Uterus (tissue), 4 donors: Measurements from ENCODE around the gene CCNY. TPM values are rescaled to one million over a fixed set of nuclear protein-coding genes. Genes with fewer than 3 reads are reported as not detected.

Experiments used
- DNase-seq, 2 donors: peaks; one replicate each; pipeline ENCODE4 v3.0.0-alpha.2; 2019 to 2020
- H3K27ac ChIP-seq, 2 donors: fragments of 200-600 bp; sonication (generic); 1 replicate in 1 of 2; 2 replicates in 1 of 2; pipeline ENCODE4 v1.5.1; 2016 to 2018
- H3K27me3 ChIP-seq, 2 donors: fragments of 200-600 bp; sonication (generic); one replicate each; pipeline ENCODE4 v1.5.1; 2018 to 2019; ENCODE audit warnings: control low read depth in 1 of 2
- H3K36me3 ChIP-seq, 2 donors: fragments of 200-600 bp; sonication (generic); one replicate each; pipeline ENCODE4 v1.5.1; 2019; ENCODE audit warnings: control low read depth in 1 of 2
- H3K4me1 ChIP-seq, 2 donors: fragments of 200-600 bp; sonication (generic); one replicate each; pipeline ENCODE4 v1.5.1; 2018 to 2019; ENCODE audit warnings: control low read depth in 1 of 2
- H3K4me3 ChIP-seq, 2 donors: fragments of 200-600 bp; sonication (generic); 1 replicate in 1 of 2; 2 replicates in 1 of 2; pipeline ENCODE4 v1.5.1; 2018 to 2019; ENCODE audit warnings: mild to moderate bottlenecking in 1 of 2
- H3K9me3 ChIP-seq, 2 donors: fragments of 200-600 bp; sonication (generic); one replicate each; pipeline ENCODE4 v1.5.1; 2019; ENCODE audit warnings: control low read depth in 1 of 2
- POLR2A ChIP-seq, 2 donors: fragments of 450-650 bp; IDR thresholded peaks; one replicate each; pipeline ENCODE4 v1.6.1; 2016; ENCODE audit warnings: antibody characterized with exemption in 2 of 2, mild to moderate bottlenecking in 1 of 2, moderate library complexity in 1 of 2
- intact Hi-C: fragments of 100-400 bp; cut with DNase I; formaldehyde crosslinking; loops from one replicate; pipeline ENCODE4 v1.15.1; 2023; ENCODE audit warnings: low total_unique reads
- total RNA-seq, 4 donors: library from RNA; depleted of rRNA in 3 of 4; stranded (reverse); fragments of >200 nt in 3 of 4; gene quantifications; one replicate each; pipeline versions ENCODE4 v1.1.0 to v1.2.4, GENCODE V29; 2014 to 2023
- TF ChIP-seq, protein P1 (sequence below), 4 experiments: fragments of 200-600 bp in 2 of 4; fragments of 450-650 bp in 2 of 4; sonication (generic) in 2 of 4; IDR thresholded peaks; one replicate each; pipeline ENCODE4 v1.5.1; 2016 to 2019; ENCODE audit warnings: antibody characterized with exemption in 4 of 4, mild to moderate bottlenecking in 2 of 4, moderate library complexity in 1 of 4
- donor health status: DM: yes; HTN: yes; CAD: no.

The CCNY gene
- total RNA-seq, 4 donors from 2014 or later: 28.2 to 79.2 (median 46.2) TPM

DNA sequence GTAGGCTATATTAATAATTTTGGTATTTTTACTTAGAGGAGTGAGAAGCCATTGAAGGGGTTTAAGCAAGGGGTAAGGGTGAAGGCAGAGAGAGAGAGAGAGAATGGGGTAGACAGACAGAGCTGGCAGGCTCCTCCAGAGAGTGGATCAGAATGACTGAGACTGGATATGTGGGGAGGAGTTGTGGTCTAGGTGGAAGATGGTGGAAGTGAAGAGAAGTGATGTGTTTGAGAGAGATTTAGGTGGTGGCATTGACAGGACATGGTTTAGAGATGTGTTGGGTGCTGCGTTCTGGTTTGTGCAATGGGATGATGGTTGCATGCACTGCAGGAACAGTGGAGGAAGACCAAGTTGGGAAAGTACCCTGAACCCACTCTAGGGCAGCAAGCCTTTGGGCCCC, 92.2 kb downstream of the CCNY start:
- no peak for TF ChIP-seq POLR2A (IDR thresholded peaks at IDR 0.05)
- TF ChIP-seq, protein P1, sequence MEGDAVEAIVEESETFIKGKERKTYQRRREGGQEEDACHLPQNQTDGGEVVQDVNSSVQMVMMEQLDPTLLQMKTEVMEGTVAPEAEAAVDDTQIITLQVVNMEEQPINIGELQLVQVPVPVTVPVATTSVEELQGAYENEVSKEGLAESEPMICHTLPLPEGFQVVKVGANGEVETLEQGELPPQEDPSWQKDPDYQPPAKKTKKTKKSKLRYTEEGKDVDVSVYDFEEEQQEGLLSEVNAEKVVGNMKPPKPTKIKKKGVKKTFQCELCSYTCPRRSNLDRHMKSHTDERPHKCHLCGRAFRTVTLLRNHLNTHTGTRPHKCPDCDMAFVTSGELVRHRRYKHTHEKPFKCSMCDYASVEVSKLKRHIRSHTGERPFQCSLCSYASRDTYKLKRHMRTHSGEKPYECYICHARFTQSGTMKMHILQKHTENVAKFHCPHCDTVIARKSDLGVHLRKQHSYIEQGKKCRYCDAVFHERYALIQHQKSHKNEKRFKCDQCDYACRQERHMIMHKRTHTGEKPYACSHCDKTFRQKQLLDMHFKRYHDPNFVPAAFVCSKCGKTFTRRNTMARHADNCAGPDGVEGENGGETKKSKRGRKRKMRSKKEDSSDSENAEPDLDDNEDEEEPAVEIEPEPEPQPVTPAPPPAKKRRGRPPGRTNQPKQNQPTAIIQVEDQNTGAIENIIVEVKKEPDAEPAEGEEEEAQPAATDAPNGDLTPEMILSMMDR (IDR thresholded peaks at IDR 0.05): no peak
- H3K36me3 ChIP-seq: no peaks in the 10 kb centered on the region
- H3K27ac ChIP-seq: no peak overlapping the region
- no peaks in the 10 kb centered on the region for H3K9me3 ChIP-seq
- peaks cover 6 to 13% of the 10 kb centered on the region in 2 donors for H3K4me1 ChIP-seq
- intact Hi-C loops: no loop called here
- H3K4me3 ChIP-seq: no peak overlapping the region
- no peak for DNase-seq
- H3K27me3 ChIP-seq: no peaks in the 10 kb centered on the region

- no peak for DNase-seq
- intact Hi-C loops: no loop called here
- TF ChIP-seq, protein P1 (IDR thresholded peaks at IDR 0.05): no peak
- no peak for TF ChIP-seq POLR2A (IDR thresholded peaks at IDR 0.05)
- H3K4me1 ChIP-seq: no peaks in the 10 kb centered on the region
- no peaks in the 10 kb centered on the region for H3K27me3 ChIP-seq
- H3K9me3 ChIP-seq: no peaks in the 10 kb centered on the region
- no peak overlapping the region for H3K27ac ChIP-seq
- no peaks in the 10 kb centered on the region for H3K36me3 ChIP-seq
- H3K4me3 ChIP-seq: no peak overlapping the region
Measured at GRCh38 chr10:35432781-35433338, 96.6 kb downstream of the CCNY start.

DNA sequence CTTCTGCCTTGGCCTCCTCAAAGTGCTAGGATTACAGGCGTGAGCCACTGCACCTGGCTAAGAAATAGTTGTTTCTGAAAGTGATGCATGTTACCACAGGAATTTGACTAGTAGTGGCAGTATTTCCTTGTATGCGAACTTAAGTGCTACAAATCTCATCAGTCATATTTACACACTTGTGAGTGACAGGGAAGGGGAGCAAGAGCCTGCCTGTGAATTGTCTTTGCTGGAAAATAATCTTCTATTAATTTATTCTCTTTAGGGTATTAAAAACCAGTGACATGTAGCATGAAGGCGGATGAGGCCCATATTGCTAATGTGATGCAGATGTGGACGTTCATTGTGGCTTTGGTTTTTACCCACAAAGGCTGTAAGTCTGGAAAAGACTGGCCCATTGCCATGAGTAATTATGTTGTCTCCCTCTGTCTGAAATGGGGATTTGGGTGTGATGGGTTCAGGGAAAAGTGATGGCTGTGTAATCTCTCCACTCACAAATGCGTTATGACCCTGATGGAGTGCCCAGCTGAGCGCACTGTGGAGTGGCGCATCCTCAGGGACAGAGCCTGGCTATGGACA, 97.6 kb downstream of the CCNY start:
- no peak for DNase-seq
- TF ChIP-seq POLR2A (IDR thresholded peaks at IDR 0.05): no peak
- TF ChIP-seq, protein P1 (IDR thresholded peaks at IDR 0.05): no peak
- Histone ChIP-seq H3K4me1 (no peaks in the 10 kb centered on the region), H3K9me3 (peaks cover 0 to 1% of the 10 kb centered on the region in 2 donors), H3K36me3 (no peaks in the 10 kb centered on the region), H3K4me3 (no peak overlapping the region), H3K27ac (no peak overlapping the region), H3K27me3 (no peaks in the 10 kb centered on the region)
- intact Hi-C loops: no loop called here

DNA sequence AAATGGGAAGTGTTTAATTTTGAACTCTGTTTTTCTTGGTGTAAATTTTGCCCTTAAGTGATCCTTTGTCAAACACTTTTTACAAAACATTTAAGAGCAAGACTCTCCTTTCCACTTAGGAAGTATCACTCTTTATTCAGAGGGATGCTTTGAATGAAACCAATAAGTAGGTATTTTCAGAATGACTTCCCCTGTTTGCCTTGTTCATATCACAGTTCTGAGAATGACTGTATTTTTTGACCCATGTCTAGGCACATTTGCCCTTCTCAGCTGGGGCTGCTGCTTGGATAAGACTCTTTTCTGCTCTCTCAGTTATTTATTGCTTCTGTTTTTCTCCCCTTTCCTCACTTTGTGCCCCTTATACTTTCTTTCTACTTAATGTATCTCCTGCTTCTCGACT, 98.2 kb downstream of the CCNY start:
- TF ChIP-seq, protein P1 (IDR thresholded peaks at IDR 0.05): no peak
- no peak for TF ChIP-seq POLR2A (IDR thresholded peaks at IDR 0.05)
- intact Hi-C loops: no loop called here
- no peaks in the 10 kb centered on the region for H3K36me3 ChIP-seq
- DNase-seq: no peak
- peaks cover 0 to 3% of the 10 kb centered on the region in 2 donors for H3K9me3 ChIP-seq
- H3K4me3 ChIP-seq: no peak overlapping the region
- no peaks in the 10 kb centered on the region for H3K4me1 ChIP-seq
- H3K27ac ChIP-seq: no peak overlapping the region
- H3K27me3 ChIP-seq: no peaks in the 10 kb centered on the region

DNA sequence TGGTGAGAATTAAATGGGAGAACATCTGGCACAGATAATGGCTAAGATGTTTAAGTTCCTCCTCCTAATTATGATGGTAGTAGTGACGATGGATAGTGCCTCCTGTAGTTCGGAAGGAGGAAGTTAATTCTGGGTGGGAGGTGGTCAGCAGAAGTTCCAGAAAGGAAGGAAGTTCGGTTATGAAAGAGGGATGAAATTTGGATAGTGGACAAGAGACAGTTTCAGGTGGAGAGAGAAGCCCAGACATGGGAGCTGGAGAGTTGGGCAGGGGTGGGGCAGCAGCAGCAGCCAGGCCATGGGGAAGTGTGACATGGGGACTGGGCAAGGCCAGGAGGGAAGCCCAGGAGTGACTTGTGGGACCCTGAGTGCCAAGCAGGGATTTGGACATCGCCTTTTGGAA, 99.5 kb downstream of the CCNY start:
- Histone ChIP-seq H3K27ac (no peak overlapping the region), H3K4me1 (no peaks in the 10 kb centered on the region), H3K27me3 (no peaks in the 10 kb centered on the region), H3K9me3 (peaks cover 0 to 3% of the 10 kb centered on the region in 2 donors), H3K36me3 (no peaks in the 10 kb centered on the region), H3K4me3 (no peak overlapping the region)
- intact Hi-C loops: no loop called here
- no peak for TF ChIP-seq POLR2A (IDR thresholded peaks at IDR 0.05)
- TF ChIP-seq, protein P1 (IDR thresholded peaks at IDR 0.05): no peak
- no peak for DNase-seq
